T-helper 22 cell (primary cell): ENCODE data around the gene KDM6B.

Source experiments
- DNase-seq: peaks from one replicate; pipeline ENCODE4 v3.0.0-alpha.2; 2020; ENCODE audit warnings: low read depth

The KDM6B gene

GRCh38 chr17:7880076-7880868 is 46.3 kb downstream of the KDM6B start:
- DNase-seq, result no peak

GRCh38 chr17:7881276-7882054 is 47.4 kb downstream of the KDM6B start:
- no peak for DNase-seq

GRCh38 chr17:7882068-7882467 is 48.1 kb downstream of the KDM6B start:
- DNase-seq, result no peak

GRCh38 chr17:7882629-7883028 is 48.6 kb downstream of the KDM6B start:
- no peak for DNase-seq
